Inflammatory macrophage treated with lipopolysaccharide for 1 hour (primary cell): ENCODE data around the gene SMARCC1.

Source experiments
- DNase-seq, 2 donors: peaks; one replicate each; pipeline ENCODE4 v3.0.0-alpha.2; 2020 to 2022

Gene SMARCC1

GRCh38 chr3:47688488-47688887, 93.2 kb downstream of the SMARCC1 start:
- DNase-seq = no peak

DNA sequence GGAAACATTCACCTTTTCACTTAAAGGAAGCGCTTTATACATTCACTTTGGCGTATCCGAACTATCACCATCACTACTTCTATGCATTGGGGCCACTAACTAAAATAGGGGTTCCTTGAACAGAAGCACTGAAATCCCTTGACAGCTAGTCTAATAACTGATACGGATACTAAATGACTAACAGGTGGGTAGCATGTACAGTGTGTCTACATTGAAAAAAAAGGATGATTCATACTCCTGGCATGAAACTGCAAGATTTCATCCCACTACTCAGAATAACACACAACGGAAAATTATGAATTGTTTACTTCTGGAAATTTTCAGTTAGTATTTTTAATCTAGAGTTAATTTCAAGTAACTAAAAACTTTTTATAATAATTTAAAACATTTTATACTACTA, 96.7 kb downstream of the SMARCC1 start:
- DNase-seq = no peak

DNA sequence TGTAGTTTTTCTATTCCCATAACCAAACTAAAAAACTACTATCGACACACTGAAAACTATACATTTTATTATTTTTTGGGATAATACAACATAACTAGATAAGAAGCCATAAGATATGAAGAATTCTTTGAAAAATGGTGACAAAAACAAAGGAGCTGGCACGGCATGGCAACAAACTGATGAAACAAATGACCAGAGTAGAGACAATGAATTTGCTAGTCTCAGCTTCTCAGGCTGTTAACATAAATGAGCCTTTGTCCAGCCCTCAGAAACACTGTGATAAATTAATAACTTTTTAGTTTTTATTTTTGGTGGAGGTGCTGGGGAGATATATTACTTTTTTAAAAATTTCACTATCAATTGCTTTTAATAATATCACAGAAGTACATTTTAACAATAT, 100.7 kb downstream of the SMARCC1 start:
- DNase-seq = no peak

GRCh38 chr3:47678446-47679338, 103.0 kb downstream of the SMARCC1 start:
- no peak for DNase-seq

- no peak for DNase-seq
These were observed 112.5 kb downstream of the SMARCC1 start for GRCh38 chr3:47669026-47669749.

DNA sequence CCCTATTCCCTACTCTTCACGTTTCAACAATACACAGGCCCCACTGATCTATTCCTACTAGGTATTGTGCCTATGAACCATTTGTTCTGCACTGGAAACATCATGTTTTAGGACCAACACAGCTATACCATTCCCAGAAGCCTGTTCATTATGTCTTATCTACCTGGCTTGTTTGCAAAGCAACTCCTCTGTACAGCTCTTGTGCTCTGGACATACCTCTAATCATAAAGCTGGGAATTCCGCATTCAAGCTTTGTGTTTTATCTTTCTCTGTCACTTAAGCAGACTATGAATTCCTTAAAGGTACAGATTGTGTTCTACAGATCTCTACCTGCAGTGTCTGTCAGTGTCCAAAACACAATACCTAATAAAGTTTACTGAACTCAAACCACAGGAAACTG, 115.6 kb downstream of the SMARCC1 start:
- no peak for DNase-seq

GRCh38 chr3:47664519-47664918, 117.2 kb downstream of the SMARCC1 start:
- peak in 1 of 2 donors; percentile 7 for DNase-seq

- DNase-seq = peak in 1 of 2 donors; percentile 4
These were observed 118.0 kb downstream of the SMARCC1 start for GRCh38 chr3:47663630-47664240.

DNA sequence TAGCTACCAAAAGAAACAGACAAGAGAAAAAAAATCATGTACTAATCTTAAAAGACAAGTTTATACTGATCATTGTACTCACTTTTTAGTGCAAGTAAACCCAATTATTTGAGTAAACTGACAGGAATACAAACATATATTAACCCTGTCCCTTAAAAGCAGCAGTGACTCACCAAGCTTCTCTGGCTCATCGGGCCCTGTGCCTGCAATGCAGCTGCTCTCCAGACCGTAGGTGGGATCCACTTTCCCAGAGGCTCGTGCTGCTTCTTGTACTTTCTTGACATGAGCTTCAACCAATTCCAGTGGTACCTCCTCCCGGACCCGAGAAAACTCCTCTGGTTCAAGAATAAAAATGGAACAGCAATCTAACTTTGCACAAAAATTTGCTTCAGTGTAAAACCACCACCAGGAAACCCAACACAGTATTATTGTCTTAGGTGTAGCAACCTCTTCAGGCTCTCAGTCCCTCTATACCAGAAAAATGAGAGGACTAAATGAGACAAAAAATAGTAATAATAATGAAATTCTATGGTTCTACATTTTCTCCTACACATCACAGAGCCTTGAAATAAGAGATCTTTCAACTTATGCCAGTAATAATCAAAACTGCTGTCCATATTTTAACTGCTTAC, 120.5 kb downstream of the SMARCC1 start:
- DNase-seq = no peak

DNA sequence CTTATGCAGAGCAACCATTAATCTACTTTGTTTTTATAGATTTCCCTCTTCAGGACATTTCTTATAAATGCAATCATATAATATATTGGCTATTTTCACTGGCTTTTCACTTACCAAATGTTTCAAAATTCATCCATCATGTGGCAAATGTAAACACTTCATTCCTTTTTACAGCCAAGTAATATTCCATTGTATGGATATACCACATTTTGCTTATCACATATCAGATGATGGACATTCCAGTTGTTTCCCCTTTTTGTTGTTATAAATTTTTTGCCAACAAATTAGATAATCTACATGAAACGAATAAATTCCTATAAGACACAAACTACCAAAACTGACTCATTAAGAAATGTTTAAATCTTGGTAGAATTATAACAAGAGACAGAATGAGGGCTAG, 123.2 kb downstream of the SMARCC1 start:
- DNase-seq = no peak

GRCh38 chr3:47652142-47652541, 129.6 kb downstream of the SMARCC1 start:
- DNase-seq = no peak

DNA sequence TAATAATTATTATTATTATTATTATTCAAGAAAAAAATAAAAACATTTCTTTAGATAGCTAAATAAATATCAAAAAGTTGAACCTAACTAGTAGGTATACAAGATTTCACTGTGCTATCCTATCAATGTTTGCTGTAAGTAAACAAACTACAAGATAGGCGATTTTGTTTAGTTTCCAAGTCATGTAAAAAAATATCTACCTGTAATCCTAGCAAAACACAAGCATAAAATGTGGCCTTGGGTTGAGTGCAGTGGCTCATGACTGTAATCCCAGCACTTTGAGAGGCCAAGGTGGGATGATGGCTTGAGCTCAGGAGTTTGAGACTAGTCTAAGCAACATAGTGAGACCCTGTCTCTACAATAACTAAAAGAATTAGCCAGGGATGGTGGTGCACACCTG, 131.4 kb downstream of the SMARCC1 start:
- DNase-seq = no peak

DNA sequence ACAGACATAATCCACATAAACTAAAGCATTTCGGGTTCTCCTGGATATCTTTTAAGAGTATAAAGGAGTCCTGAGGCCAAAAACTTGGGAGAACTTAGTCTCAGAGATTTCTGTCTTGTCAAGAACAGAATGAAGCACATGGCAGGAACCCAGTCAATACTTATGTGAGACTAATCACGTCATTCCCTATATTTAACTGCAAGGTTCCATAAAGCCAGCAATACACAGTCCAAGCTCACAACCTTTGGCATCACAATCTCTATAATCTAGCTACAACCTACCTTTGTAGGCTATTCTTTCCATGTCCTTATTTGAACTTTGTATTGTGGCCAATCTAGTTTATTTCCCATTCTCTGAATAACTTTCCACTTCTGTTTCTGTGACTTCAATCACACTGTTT, 134.1 kb downstream of the SMARCC1 start:
- no peak for DNase-seq

GRCh38 chr3:47646362-47646761, 135.3 kb downstream of the SMARCC1 start:
- no peak for DNase-seq

- DNase-seq = no peak
These were observed 136.1 kb downstream of the SMARCC1 start for GRCh38 chr3:47645551-47645950.

DNA sequence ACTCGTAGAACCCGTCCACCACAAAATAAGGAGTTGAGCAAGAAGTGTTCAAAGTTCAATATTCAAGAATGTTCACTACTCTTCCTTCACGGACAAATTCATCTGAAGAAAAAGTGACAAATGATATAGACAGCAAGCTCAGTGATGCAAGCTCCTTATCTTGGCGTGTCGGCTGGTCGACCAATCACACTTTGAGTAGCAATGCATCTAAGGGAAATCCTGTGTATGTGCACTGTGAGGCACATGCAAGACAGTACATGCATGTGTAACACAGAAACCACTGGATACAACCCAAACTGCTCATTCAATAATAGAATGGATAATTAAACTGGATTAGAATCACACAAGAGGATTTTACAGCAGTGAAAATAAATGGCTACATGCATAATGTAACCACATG, 138.6 kb downstream of the SMARCC1 start:
- no peak for DNase-seq

GRCh38 chr3:47641739-47642138, 140.0 kb downstream of the SMARCC1 start:
- no peak for DNase-seq

DNA sequence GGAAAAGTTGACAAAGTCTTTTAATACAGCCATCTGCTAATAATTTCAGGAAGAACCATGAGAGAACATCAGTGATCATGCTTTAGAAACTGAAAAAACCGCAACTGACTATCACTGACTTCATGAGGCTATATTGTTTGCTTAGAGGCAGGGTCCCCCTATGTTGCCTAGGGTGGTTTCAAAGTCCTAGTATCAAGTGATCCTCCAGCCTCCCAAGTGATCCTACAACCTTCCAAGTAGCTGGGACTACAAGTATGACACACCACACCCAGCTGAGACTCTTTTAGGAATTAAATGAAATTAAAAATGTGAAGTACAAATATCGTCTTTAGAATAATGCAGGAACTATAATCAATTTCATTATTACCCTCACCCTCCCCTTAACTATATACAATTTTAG, 144.8 kb downstream of the SMARCC1 start:
- no peak for DNase-seq

DNA sequence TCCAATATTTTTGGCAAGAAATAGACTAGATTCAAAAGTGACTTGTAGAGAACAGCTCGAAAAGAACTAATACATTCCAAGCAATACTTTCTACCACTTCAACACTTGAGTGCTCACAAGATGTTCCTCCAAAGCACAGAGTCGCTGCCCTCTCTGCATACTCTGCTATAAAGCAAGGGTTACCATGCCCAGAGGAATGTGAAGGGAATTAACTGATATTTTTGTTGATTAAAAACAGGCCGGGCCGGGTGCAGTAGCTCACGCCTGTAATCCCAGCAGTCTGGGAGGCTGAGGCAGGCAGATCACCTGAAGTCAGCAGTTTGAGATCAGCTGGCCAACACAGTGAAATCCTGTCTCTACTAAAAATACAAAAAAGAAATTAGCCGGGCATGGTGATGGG, 145.5 kb downstream of the SMARCC1 start:
- DNase-seq = no peak

- peak in 1 of 2 donors; percentile 16 for DNase-seq
These were observed 146.2 kb downstream of the SMARCC1 start for GRCh38 chr3:47635536-47635935.

- peak; percentile 37 to 46 for DNase-seq
These were observed 146.7 kb downstream of the SMARCC1 start for GRCh38 chr3:47634996-47635395.

- DNase-seq = no peak
These were observed 150.9 kb downstream of the SMARCC1 start for GRCh38 chr3:47630810-47631209.

GRCh38 chr3:47629770-47630169, 151.9 kb downstream of the SMARCC1 start:
- DNase-seq = no peak
